ENCODE data around the gene PHF12.
"Not testable (repeated sequence)": the region's sequence is repeated elsewhere in the genome, so short reads cannot be mapped to it uniquely, and the experiment has no call there.

The PHF12 gene

DNA sequence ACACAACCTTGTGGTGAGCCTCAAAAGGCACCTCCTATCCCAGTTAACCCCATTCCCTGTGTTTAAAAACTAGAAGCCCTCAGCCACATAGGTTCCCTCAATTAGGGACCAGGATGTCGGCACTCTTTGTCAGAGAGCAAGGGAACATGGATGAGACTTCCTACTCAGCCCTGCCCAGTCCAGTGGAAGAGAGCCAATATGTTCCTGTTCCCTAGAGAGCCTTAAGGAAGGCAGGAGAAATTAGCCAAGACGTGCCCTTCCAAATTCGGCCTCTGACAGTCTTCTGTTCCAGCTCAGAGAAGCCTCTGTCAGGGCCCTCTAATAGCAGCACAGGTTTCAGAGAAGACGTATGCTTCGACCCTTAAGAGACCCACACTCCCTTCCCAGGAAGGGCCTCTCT is 33.9 kb downstream of the PHF12 start:
- H3K27me3 Mint-ChIP-seq: no peaks in the 10 kb centered on the region
- H3K36me3 Mint-ChIP-seq (ENCODE audit: low read depth): peaks cover 98% of the 10 kb centered on the region
- no peaks in the 10 kb centered on the region for H3K9me3 Mint-ChIP-seq
- H3K4me1 Mint-ChIP-seq (ENCODE audit: low read depth): no peaks in the 10 kb centered on the region
- H3K4me3 Mint-ChIP-seq: no peak overlapping the region
- intact Hi-C loops (cut with micrococcal nuclease): loop anchor here (5.0 to 10.0 kb wide), 2 partner anchors 70 to 153 kb away; no protein-coding TSS in a partner anchor
- no peak overlapping the region for H3K27ac Mint-ChIP-seq

GRCh38 chr17:28917029-28917428 is 34.3 kb downstream of the PHF12 start:
- H3K4me1 Mint-ChIP-seq (ENCODE audit: low read depth): no peaks in the 10 kb centered on the region
- H3K36me3 Mint-ChIP-seq (ENCODE audit: low read depth): peaks cover 100% of the 10 kb centered on the region
- no peak overlapping the region for H3K4me3 Mint-ChIP-seq
- no peaks in the 10 kb centered on the region for H3K9me3 Mint-ChIP-seq
- intact Hi-C loops (cut with micrococcal nuclease): loop anchor here (5.0 to 10.0 kb wide), 2 partner anchors 70 to 152 kb away; no protein-coding TSS in a partner anchor
- no peaks in the 10 kb centered on the region for H3K27me3 Mint-ChIP-seq
- no peak overlapping the region for H3K27ac Mint-ChIP-seq

- Mint-ChIP-seq H3K4me3 (no peak overlapping the region), H3K36me3 (ENCODE audit: low read depth) (peaks cover 100% of the 10 kb centered on the region), H3K27ac (no peak overlapping the region), H3K27me3 (no peaks in the 10 kb centered on the region), H3K9me3 (no peaks in the 10 kb centered on the region), H3K4me1 (ENCODE audit: low read depth) (no peaks in the 10 kb centered on the region)
- intact Hi-C loops (cut with micrococcal nuclease): loop anchor here (5.0 to 10.0 kb wide), 2 partner anchors 69 to 152 kb away; no protein-coding TSS in a partner anchor
These were observed 34.9 kb downstream of the PHF12 start for GRCh38 chr17:28916302-28916934.

GRCh38 chr17:28912938-28913333 is 38.4 kb downstream of the PHF12 start:
- Mint-ChIP-seq H3K4me3 (no peak overlapping the region), H3K36me3 (ENCODE audit: low read depth) (peaks cover 100% of the 10 kb centered on the region), H3K4me1 (ENCODE audit: low read depth) (no peaks in the 10 kb centered on the region), H3K27ac (no peak overlapping the region), H3K27me3 (no peaks in the 10 kb centered on the region), H3K9me3 (no peaks in the 10 kb centered on the region)
- intact Hi-C loops (cut with micrococcal nuclease): loop anchor here (10.0 kb wide), 1 partner anchor 148 kb away; no protein-coding TSS in a partner anchor

DNA sequence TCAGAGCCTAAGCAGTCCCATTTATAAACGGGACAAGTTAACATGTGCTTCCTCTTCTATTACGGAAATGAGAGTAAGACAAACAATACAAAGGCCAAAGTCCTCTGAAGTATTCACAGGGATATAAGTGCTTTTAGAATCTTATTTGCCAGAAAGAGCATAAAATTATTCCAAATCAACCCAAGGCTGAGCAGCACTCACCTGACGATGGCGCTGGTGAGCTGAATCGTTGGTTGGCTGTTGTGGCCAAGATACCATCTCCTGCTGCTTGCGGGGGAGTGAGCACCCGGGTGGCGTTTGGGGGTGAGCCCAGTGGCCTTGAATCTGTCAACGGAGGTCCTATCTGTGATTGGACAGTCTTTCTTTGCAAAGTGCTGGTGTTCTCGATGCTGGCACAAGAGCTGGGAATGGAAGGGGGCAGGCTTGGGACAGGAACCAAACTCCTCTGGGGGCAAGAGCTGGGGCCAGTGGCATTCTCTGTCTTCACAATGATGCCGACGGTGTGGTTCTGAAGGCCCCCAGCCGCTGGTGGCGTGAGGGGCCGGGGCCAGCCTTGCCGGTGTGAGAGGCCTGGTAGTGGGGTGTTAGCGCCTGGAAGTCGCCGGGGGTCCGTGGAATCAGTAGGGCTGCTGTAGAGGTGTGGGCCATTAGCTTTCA is 38.9 kb downstream of the PHF12 start:
- intact Hi-C loops (cut with micrococcal nuclease): loop anchor here (10.0 kb wide), 1 partner anchor 148 kb away; no protein-coding TSS in a partner anchor
- Mint-ChIP-seq H3K4me1 (ENCODE audit: low read depth) (peaks cover 3% of the 10 kb centered on the region), H3K9me3 (no peaks in the 10 kb centered on the region), H3K36me3 (ENCODE audit: low read depth) (peaks cover 100% of the 10 kb centered on the region), H3K27ac (no peak overlapping the region), H3K4me3 (no peak overlapping the region), H3K27me3 (no peaks in the 10 kb centered on the region)

DNA sequence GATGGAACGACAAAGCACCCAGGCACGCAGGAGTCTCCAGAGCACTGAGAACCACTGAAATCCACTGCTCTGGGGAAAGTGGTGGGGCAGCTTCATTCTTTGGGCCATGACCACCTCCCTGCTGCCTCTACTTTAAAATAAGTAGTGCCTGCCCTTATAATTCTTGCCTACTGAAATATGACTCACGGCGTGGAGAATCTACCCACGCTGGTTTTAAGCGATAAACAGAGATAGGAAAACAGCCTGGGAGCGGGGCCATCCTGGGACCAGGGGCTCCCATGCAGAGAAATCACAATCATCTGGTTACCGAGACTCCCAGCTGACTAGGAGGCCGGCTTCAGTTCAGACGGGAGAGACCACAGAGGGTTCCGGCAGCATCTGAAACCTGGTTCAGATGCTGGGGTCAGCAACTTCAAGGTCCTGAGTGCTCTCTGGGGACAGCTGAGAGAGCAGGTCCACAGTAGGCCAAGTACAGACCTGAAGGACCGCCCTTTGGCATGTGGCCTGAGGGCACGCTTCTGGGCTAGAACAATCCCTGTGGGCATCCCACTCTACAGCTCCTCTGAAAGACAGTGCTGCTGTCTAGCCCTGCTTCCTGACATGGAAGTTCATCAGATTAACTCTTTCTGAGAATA is 39.8 kb downstream of the PHF12 start:
- intact Hi-C loops (cut with micrococcal nuclease): loop anchor here (10.0 kb wide), 1 partner anchor 147 kb away; no protein-coding TSS in a partner anchor
- Mint-ChIP-seq H3K9me3 (no peaks in the 10 kb centered on the region), H3K36me3 (ENCODE audit: low read depth) (peaks cover 100% of the 10 kb centered on the region), H3K27ac (no peak overlapping the region), H3K4me1 (ENCODE audit: low read depth) (peaks cover 12% of the 10 kb centered on the region), H3K27me3 (no peaks in the 10 kb centered on the region), H3K4me3 (no peak overlapping the region)

GRCh38 chr17:28910534-28910933 is 40.8 kb downstream of the PHF12 start:
- Mint-ChIP-seq H3K27me3 (no peaks in the 10 kb centered on the region), H3K4me1 (ENCODE audit: low read depth) (peaks cover 14% of the 10 kb centered on the region), H3K36me3 (ENCODE audit: low read depth) (peaks cover 100% of the 10 kb centered on the region), H3K4me3 (no peak overlapping the region), H3K9me3 (no peaks in the 10 kb centered on the region), H3K27ac (no peak overlapping the region)
- intact Hi-C loops (cut with micrococcal nuclease): loop anchor here (10.0 kb wide), 1 partner anchor 146 kb away; no protein-coding TSS in a partner anchor

- H3K4me1 Mint-ChIP-seq (ENCODE audit: low read depth): peaks cover 14% of the 10 kb centered on the region
- no peaks in the 10 kb centered on the region for H3K27me3 Mint-ChIP-seq
- no peaks in the 10 kb centered on the region for H3K9me3 Mint-ChIP-seq
- peaks cover 86% of the 10 kb centered on the region for H3K36me3 Mint-ChIP-seq (ENCODE audit: low read depth)
- no peak overlapping the region for H3K4me3 Mint-ChIP-seq
- intact Hi-C loops (cut with micrococcal nuclease): no loop called here
- no peak overlapping the region for H3K27ac Mint-ChIP-seq
These were observed 42.6 kb downstream of the PHF12 start for GRCh38 chr17:28908640-28909167.

DNA sequence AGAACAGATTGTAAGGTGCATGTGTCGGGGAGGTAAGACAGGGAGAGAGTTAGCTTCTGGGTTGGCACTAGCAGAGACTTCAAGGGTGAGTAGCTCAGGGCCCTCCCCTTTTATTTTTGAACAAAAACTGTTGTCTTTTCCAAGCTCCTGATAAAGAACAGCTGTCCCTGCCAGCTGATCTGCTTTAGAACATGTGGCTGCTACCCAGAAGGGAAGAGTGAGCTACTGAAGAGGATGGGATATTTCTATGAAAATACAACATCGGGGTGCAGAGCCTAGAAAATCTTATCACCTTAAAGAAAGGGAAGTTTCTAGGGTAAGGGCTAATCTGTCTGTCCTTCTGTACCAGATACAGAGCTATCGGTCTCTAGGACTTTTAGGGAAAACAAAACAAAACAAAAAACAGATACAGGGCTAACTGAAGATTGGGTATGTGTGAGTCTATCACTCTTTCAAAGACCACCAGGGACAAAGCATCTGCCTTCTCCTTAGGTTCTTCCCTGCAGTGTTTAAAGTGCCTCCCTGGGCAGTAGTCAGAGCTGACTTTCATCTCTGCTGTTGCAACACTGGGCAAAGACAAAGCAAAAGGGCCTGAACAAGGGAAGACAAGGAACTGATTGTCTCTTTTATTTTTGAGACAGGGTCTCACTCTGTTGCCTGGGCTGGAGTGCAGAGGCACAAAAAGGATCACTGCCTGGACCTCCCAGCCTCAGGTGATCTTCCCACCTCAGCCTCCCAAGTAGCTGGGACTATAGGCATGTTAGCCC is 43.4 kb downstream of the PHF12 start:
- intact Hi-C loops (cut with micrococcal nuclease): no loop called here

GRCh38 chr17:28906706-28907438 is 44.4 kb downstream of the PHF12 start:
- Mint-ChIP-seq H3K4me3 (no peak overlapping the region), H3K27ac (no peak overlapping the region), H3K36me3 (ENCODE audit: low read depth) (peaks cover 68% of the 10 kb centered on the region), H3K27me3 (peaks cover under 1% of the 10 kb centered on the region), H3K9me3 (no peaks in the 10 kb centered on the region), H3K4me1 (ENCODE audit: low read depth) (peaks cover 30% of the 10 kb centered on the region)
- intact Hi-C loops (cut with micrococcal nuclease): no loop called here

More for the DNA sequence above, 43.4 kb downstream of the PHF12 start:
- Mint-ChIP-seq H3K27me3 (no peaks in the 10 kb centered on the region), H3K4me3 (no peak overlapping the region), H3K4me1 (ENCODE audit: low read depth) (peaks cover 20% of the 10 kb centered on the region), H3K36me3 (ENCODE audit: low read depth) (peaks cover 78% of the 10 kb centered on the region), H3K9me3 (no peaks in the 10 kb centered on the region), H3K27ac (no peak overlapping the region)

- Mint-ChIP-seq H3K9me3 (no peaks in the 10 kb centered on the region), H3K4me1 (ENCODE audit: low read depth) (peaks cover 36% of the 10 kb centered on the region), H3K27me3 (peaks cover 2% of the 10 kb centered on the region), H3K27ac (no peak overlapping the region), H3K4me3 (no peak overlapping the region), H3K36me3 (ENCODE audit: low read depth) (peaks cover 62% of the 10 kb centered on the region)
- intact Hi-C loops (cut with micrococcal nuclease): no loop called here
These were observed 45.0 kb downstream of the PHF12 start for GRCh38 chr17:28906276-28906675.

GRCh38 chr17:28904800-28905199 is 46.5 kb downstream of the PHF12 start:
- H3K9me3 Mint-ChIP-seq: no peaks in the 10 kb centered on the region
- peaks cover 44% of the 10 kb centered on the region for H3K4me1 Mint-ChIP-seq (ENCODE audit: low read depth)
- H3K36me3 Mint-ChIP-seq (ENCODE audit: low read depth): peaks cover 54% of the 10 kb centered on the region
- intact Hi-C loops (cut with micrococcal nuclease): no loop called here
- H3K27ac Mint-ChIP-seq: no peak overlapping the region
- no peak overlapping the region for H3K4me3 Mint-ChIP-seq
- peaks cover 2% of the 10 kb centered on the region for H3K27me3 Mint-ChIP-seq

GRCh38 chr17:28903546-28903841 is 47.8 kb downstream of the PHF12 start:
- H3K36me3 Mint-ChIP-seq (ENCODE audit: low read depth): peaks cover 41% of the 10 kb centered on the region
- H3K27ac Mint-ChIP-seq, H3K4me3 Mint-ChIP-seq, H3K27me3 Mint-ChIP-seq, H3K9me3 Mint-ChIP-seq: not testable (repeated sequence)
- H3K4me1 Mint-ChIP-seq (ENCODE audit: low read depth): peaks cover 56% of the 10 kb centered on the region
- intact Hi-C loops (cut with micrococcal nuclease): loop anchor here (2.0 kb wide), 1 partner anchor 49 kb away; the partner anchor contains the start of gene ERAL1

Measured in dendritic cell treated with granulocyte-macrophage colony-stimulating factor and Interleukin-4, amounts not matched to agents 40 ng/mL and 50 ng/mL, for 4 days (primary cell).